GM18873 (cell line): ENCODE data around the gene PSD4.

ENCODE experiments used
- ATAC-seq: cut with Tn5 transposase; IDR thresholded peaks from one replicate; pipeline ENCODE4 v1.9.1; 2021; ENCODE audit warnings: mild to moderate bottlenecking, moderate library complexity, moderate number of reproducible peaks; ENCODE audit not compliant: unreplicated experiment, low FRiP score

PSD4 gene

GRCh38 chr2:113257516-113258264 lies 83.9 kb downstream of the PSD4 start:
- no peak for ATAC-seq

- ATAC-seq, result no peak
Observed at GRCh38 chr2:113258471-113259147, 84.8 kb downstream of the PSD4 start.
